GM12878 (cell line): ENCODE data around the gene COPE.

Experiments
- CBFB ChIP-seq: IDR thresholded peaks from 2 replicates; pipeline ENCODE4 v1.6.1; 2016; ENCODE audit warnings: antibody characterized with exemption, low read depth
- FOXK2 ChIP-seq: fragments of 450-650 bp; IDR thresholded peaks from 2 replicates; pipeline ENCODE4 v1.6.1; 2017; ENCODE audit warnings: mild to moderate bottlenecking, moderate library complexity
- HDGF ChIP-seq: fragments of 450-650 bp; IDR thresholded peaks from 2 replicates; pipeline ENCODE4 v1.6.1; 2016; ENCODE audit warnings: antibody characterized with exemption
- MYC ChIP-seq: IDR thresholded peaks from 2 replicates; pipeline ENCODE4 v1.6.1; 2011; ENCODE audit warnings: mild to moderate bottlenecking, low read length, moderate library complexity, inconsistent platforms; ENCODE audit not compliant: insufficient read depth, insufficient replicate concordance, insufficient read length, severe bottlenecking
- POLR2A ChIP-seq: IDR thresholded peaks from 2 replicates; pipeline ENCODE4 v1.6.1; 2011; ENCODE audit warnings: low read depth, mild to moderate bottlenecking, low read length
- SP1 ChIP-seq: IDR thresholded peaks from one replicate; pipeline ENCODE4 v1.6.1; 2011; ENCODE audit warnings: low read depth, low read length
- TARDBP ChIP-seq: IDR thresholded peaks from 2 replicates; pipeline ENCODE4 v1.6.1; 2016; ENCODE audit warnings: borderline replicate concordance
- ZNF384 ChIP-seq: IDR thresholded peaks from 2 replicates; pipeline ENCODE4 v1.6.1; 2012; ENCODE audit warnings: low read depth, mild to moderate bottlenecking, low read length, improper control_type of control experiment, borderline replicate concordance
- TF ChIP-seq, protein P1 (sequence below), 3 experiments: IDR thresholded peaks in 2 of 3; conservative IDR thresholded peaks in 1 of 3; 2 replicates each; pipeline ENCODE4 v1.5.1; 2011; ENCODE audit warnings: low read depth in 3 of 3, low read length in 3 of 3, mild to moderate bottlenecking in 3 of 3, control low read depth in 2 of 3, moderate library complexity in 2 of 3, inconsistent platforms in 1 of 3, mixed read lengths in 1 of 3; ENCODE audit not compliant: control insufficient read depth in 2 of 3, insufficient read depth in 1 of 3; ENCODE audit errors: extremely low read depth in 1 of 3
- TF ChIP-seq, protein P2 (sequence below): fragments of 450-650 bp; IDR thresholded peaks from 2 replicates; pipeline ENCODE4 v1.6.1; 2016; ENCODE audit warnings: mild to moderate bottlenecking
- TF ChIP-seq, protein P3 (sequence below): fragments of 450-650 bp; IDR thresholded peaks from 2 replicates; pipeline ENCODE4 v1.6.1; 2018; ENCODE audit warnings: borderline replicate concordance, mild to moderate bottlenecking; ENCODE audit not compliant: partially characterized antibody
- TF ChIP-seq, protein P4 (sequence below): IDR thresholded peaks from 2 replicates; pipeline ENCODE4 v1.6.1; 2011; ENCODE audit warnings: low read depth, low read length, improper control_type of control experiment, borderline replicate concordance

DNA sequence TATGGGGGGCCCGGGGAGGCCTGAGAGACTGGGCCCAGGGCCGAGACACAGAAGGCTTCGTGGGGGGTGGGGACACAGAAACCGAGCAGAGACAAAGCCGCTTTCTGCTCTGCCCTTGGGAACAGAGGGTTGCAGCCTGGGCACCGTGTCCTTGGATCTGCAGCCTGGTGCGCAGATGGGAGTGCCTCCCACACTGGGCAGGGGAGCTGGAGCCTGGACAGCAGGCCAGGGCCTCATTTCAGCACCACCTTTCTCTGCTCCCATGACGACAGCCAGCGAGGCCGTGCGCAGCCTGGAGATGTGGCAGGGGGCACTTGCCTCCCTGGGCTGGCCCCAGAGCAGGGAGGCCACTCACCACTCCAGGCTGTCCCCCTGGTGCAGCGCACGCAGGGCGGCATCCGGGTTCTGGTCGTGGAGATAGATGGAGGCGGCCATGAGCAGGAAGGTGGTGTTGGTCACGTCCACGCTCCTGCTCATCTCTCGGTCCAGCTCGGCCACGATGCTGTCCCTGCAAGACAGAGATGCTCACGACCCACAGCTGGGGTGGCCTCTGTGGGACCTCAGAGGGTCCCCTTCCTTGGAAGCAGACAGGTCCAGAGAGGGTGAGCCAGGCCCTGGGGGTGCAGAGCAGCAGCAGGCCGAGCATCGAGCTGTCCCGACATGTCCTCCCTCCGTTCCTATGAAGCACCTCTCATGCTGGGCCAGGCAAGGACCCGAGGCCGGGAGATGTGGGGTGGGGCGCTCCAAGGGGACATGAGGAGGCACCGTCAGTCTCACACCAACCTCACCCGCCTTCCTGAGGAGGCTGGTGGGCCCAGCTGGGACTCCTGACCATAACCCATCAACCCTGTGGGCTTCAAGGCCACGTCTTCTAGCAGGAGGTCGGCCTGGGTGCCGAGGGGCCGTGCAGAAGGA, 12.3 kb downstream of the COPE start:
- TF ChIP-seq CBFB = no peak
- TF ChIP-seq, protein P1, sequence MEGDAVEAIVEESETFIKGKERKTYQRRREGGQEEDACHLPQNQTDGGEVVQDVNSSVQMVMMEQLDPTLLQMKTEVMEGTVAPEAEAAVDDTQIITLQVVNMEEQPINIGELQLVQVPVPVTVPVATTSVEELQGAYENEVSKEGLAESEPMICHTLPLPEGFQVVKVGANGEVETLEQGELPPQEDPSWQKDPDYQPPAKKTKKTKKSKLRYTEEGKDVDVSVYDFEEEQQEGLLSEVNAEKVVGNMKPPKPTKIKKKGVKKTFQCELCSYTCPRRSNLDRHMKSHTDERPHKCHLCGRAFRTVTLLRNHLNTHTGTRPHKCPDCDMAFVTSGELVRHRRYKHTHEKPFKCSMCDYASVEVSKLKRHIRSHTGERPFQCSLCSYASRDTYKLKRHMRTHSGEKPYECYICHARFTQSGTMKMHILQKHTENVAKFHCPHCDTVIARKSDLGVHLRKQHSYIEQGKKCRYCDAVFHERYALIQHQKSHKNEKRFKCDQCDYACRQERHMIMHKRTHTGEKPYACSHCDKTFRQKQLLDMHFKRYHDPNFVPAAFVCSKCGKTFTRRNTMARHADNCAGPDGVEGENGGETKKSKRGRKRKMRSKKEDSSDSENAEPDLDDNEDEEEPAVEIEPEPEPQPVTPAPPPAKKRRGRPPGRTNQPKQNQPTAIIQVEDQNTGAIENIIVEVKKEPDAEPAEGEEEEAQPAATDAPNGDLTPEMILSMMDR (IDR thresholded peaks at IDR 0.05 in 2 of 3, conservative IDR thresholded peaks at IDR 0.05 in 1 of 3; ENCODE audit: control insufficient read depth in 2 of 3, extremely low read depth in 1 of 3, insufficient read depth in 1 of 3, low read depth in 3 of 3, low read length in 3 of 3) = no peak
- TF ChIP-seq TARDBP = no peak
- no peak; the same call in none of the 2 replicates for TF ChIP-seq POLR2A
- no peak for TF ChIP-seq ZNF384
- TF ChIP-seq, protein P2, sequence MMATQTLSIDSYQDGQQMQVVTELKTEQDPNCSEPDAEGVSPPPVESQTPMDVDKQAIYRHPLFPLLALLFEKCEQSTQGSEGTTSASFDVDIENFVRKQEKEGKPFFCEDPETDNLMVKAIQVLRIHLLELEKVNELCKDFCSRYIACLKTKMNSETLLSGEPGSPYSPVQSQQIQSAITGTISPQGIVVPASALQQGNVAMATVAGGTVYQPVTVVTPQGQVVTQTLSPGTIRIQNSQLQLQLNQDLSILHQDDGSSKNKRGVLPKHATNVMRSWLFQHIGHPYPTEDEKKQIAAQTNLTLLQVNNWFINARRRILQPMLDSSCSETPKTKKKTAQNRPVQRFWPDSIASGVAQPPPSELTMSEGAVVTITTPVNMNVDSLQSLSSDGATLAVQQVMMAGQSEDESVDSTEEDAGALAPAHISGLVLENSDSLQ = no peak
- no peak for TF ChIP-seq SP1
- TF ChIP-seq, protein P3, sequence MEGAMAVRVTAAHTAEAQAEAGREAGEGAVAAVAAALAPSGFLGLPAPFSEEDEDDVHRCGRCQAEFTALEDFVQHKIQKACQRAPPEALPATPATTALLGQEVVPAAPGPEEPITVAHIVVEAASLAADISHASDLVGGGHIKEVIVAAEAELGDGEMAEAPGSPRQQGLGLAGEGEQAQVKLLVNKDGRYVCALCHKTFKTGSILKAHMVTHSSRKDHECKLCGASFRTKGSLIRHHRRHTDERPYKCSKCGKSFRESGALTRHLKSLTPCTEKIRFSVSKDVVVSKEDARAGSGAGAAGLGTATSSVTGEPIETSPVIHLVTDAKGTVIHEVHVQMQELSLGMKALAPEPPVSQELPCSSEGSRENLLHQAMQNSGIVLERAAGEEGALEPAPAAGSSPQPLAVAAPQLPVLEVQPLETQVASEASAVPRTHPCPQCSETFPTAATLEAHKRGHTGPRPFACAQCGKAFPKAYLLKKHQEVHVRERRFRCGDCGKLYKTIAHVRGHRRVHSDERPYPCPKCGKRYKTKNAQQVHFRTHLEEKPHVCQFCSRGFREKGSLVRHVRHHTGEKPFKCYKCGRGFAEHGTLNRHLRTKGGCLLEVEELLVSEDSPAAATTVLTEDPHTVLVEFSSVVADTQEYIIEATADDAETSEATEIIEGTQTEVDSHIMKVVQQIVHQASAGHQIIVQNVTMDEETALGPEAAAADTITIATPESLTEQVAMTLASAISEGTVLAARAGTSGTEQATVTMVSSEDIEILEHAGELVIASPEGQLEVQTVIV = no peak
- no peak for TF ChIP-seq HDGF
- TF ChIP-seq FOXK2 = no peak
- TF ChIP-seq, protein P4, sequence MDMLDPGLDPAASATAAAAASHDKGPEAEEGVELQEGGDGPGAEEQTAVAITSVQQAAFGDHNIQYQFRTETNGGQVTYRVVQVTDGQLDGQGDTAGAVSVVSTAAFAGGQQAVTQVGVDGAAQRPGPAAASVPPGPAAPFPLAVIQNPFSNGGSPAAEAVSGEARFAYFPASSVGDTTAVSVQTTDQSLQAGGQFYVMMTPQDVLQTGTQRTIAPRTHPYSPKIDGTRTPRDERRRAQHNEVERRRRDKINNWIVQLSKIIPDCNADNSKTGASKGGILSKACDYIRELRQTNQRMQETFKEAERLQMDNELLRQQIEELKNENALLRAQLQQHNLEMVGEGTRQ = no peak
- no peak for TF ChIP-seq MYC
